OCI-LY1 (cell line): ENCODE measurements around the gene SYT6.

ENCODE experiments used
- H2AFZ ChIP-seq: fragments of 200-600 bp; sonication (generic), shearing (Covaris generic); 2 replicates; pipeline ENCODE4 v1.6.0; 2014; ENCODE audit warnings: antibody characterized with exemption, mild to moderate bottlenecking, low read length
- H3F3A ChIP-seq: fragments of 200-600 bp; sonication (generic), shearing (Covaris generic); 2 replicates; pipeline ENCODE4 v1.6.0; 2014; ENCODE audit warnings: mild to moderate bottlenecking, antibody characterized with exemption, low read length, moderate library complexity; ENCODE audit not compliant: insufficient read depth
- H3K27ac ChIP-seq: fragments of 200-600 bp; sonication (generic); 2 replicates; pipeline ENCODE4 v1.5.1; 2014; ENCODE audit warnings: low read length, mixed run types, mild to moderate bottlenecking, low read depth; ENCODE audit not compliant: poor library complexity, severe bottlenecking
- H3K27me3 ChIP-seq: fragments of 200-600 bp; sonication (generic); 2 replicates; pipeline ENCODE4 v1.6.0; 2014; ENCODE audit warnings: antibody characterized with exemption, mild to moderate bottlenecking, low read length, moderate library complexity; ENCODE audit not compliant: insufficient read depth
- H3K36me3 ChIP-seq: fragments of 200-600 bp; sonication (generic); 2 replicates; pipeline ENCODE4 v1.6.1; 2014; ENCODE audit warnings: mild to moderate bottlenecking, antibody characterized with exemption, low read length, moderate library complexity, mixed read lengths; ENCODE audit not compliant: insufficient read depth
- H3K4me1 ChIP-seq: fragments of 200-600 bp; sonication (generic); 2 replicates; pipeline ENCODE4 v1.5.1; 2014; ENCODE audit warnings: mild to moderate bottlenecking, low read length, moderate library complexity; ENCODE audit not compliant: insufficient read depth, severe bottlenecking
- H3K4me2 ChIP-seq: fragments of 200-600 bp; sonication (generic), shearing (Covaris generic); 2 replicates; pipeline ENCODE4 v1.6.1; 2014; ENCODE audit warnings: low read length
- H3K4me3 ChIP-seq: fragments of 200-600 bp; sonication (generic); 2 replicates; pipeline ENCODE4 v1.5.1; 2014; ENCODE audit warnings: low read length, low read depth, mild to moderate bottlenecking, mixed read lengths; ENCODE audit not compliant: poor library complexity, severe bottlenecking
- H3K79me2 ChIP-seq: fragments of 200-600 bp; shearing (Covaris generic); 2 replicates; pipeline ENCODE4 v1.6.1; 2016; ENCODE audit warnings: mixed run types, low read length, mixed read lengths; ENCODE audit not compliant: insufficient read depth
- H3K9ac ChIP-seq: fragments of 200-600 bp; sonication (generic), shearing (Covaris generic); 2 replicates; pipeline ENCODE4 v1.6.1; 2014; ENCODE audit warnings: mild to moderate bottlenecking, low read length, mixed read lengths
- H3K9me2 ChIP-seq: fragments of 200-600 bp; sonication (generic), shearing (Covaris generic); 2 replicates; pipeline ENCODE4 v1.6.1; 2014; ENCODE audit warnings: low read depth, mild to moderate bottlenecking, low read length, mixed read lengths
- H3K9me3 ChIP-seq: fragments of 200-600 bp; shearing (Covaris generic); 2 replicates; pipeline ENCODE4 v1.6.1; 2014; ENCODE audit warnings: low read length, mixed read lengths
- H4K20me1 ChIP-seq: fragments of 200-600 bp; sonication (generic), shearing (Covaris generic); 2 replicates; pipeline ENCODE4 v1.6.0; 2016; ENCODE audit warnings: mild to moderate bottlenecking, low read length; ENCODE audit not compliant: insufficient read depth
- EZH2 ChIP-seq: fragments of 200-600 bp; sonication (generic), shearing (Covaris generic); IDR thresholded peaks from 2 replicates; pipeline ENCODE4 v1.8.0; 2017; ENCODE audit warnings: borderline replicate concordance, mixed run types, mild to moderate bottlenecking, antibody characterized with exemption, low read length, moderate library complexity, mixed read lengths
- TF ChIP-seq, protein P1 (sequence below): fragments of 200-600 bp; sonication (generic), shearing (Covaris generic); IDR thresholded peaks from 2 replicates; pipeline ENCODE4 v1.5.1; 2017; ENCODE audit warnings: mild to moderate bottlenecking, antibody characterized with exemption, low read length, moderate library complexity, mixed read lengths

The SYT6 gene

DNA sequence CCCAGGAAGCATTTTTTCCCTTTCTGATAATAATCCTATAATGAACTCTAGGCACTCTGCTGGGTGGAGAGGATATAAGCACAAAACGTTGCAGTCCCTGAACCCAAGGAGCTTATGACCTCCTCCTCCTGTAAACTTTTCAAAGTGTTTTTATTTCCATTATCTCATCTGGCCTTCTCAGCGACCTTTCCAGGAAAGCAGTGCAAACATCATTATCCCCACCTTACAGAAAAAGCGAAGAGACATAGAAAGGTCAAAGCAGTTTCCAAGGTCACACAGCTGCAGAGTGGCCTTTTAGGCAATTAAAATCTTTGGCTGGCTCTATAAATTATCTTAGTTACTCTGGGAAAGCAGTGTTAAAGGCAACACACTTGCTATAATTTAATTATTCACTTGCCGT is 110.6 kb downstream of the SYT6 start:
- Histone ChIP-seq H3K79me2 (no peaks in the 10 kb centered on the region), H3K27me3 (no peaks in the 10 kb centered on the region; the same call in 1 of the 2 replicates)
- TF ChIP-seq EZH2: no peak
- TF ChIP-seq, protein P1, sequence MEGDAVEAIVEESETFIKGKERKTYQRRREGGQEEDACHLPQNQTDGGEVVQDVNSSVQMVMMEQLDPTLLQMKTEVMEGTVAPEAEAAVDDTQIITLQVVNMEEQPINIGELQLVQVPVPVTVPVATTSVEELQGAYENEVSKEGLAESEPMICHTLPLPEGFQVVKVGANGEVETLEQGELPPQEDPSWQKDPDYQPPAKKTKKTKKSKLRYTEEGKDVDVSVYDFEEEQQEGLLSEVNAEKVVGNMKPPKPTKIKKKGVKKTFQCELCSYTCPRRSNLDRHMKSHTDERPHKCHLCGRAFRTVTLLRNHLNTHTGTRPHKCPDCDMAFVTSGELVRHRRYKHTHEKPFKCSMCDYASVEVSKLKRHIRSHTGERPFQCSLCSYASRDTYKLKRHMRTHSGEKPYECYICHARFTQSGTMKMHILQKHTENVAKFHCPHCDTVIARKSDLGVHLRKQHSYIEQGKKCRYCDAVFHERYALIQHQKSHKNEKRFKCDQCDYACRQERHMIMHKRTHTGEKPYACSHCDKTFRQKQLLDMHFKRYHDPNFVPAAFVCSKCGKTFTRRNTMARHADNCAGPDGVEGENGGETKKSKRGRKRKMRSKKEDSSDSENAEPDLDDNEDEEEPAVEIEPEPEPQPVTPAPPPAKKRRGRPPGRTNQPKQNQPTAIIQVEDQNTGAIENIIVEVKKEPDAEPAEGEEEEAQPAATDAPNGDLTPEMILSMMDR: no peak

DNA sequence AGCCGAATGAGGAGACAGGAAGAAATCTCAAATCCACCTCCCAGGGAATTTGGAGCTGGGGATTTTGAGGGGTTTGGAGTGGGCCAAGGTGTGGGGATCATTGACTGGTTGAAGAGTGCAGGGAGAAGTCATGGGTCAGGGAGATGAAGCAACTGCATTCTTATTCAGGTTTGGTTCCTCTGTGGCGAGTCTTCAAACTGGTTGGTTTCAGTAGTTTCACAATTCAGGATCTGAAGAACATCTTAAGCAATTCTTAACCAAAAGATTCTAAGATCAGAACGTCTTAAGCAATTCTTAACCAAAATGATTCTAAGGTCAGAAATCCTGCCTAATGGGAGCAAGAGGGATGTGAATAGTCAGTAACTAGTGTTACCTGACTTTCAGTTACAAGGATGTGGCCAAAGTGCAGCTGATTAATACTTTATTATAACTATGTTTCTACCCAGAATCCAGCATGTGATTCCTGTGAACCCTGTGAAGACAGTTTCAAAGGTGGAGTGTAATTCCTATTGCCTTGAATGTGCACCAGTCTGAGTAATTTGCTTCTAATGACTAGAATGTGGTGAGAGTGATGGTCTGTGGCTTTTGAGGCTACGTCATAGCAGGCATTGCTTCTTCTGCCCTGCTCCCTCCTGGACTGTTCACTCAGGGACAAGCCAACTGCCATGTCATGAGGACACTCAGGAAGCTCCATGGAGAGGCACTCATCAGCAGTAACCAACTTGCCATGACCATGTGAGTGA is 113.2 kb downstream of the SYT6 start:
- TF ChIP-seq, protein P1: no peak
- no peak for TF ChIP-seq EZH2
- no peak overlapping the region for H2AFZ ChIP-seq
- no peaks in the 10 kb centered on the region for H3K27me3 ChIP-seq
- no peak overlapping the region for H3K4me3 ChIP-seq
- no peaks in the 10 kb centered on the region for H3K9me2 ChIP-seq
- no peaks in the 10 kb centered on the region for H4K20me1 ChIP-seq
- H3K4me1 ChIP-seq: no peaks in the 10 kb centered on the region
- no peaks in the 10 kb centered on the region for H3F3A ChIP-seq
- no peaks in the 10 kb centered on the region for H3K79me2 ChIP-seq
- no peak overlapping the region for H3K27ac ChIP-seq
- no peaks in the 10 kb centered on the region for H3K9me3 ChIP-seq
- no peak overlapping the region for H3K9ac ChIP-seq
- no peak overlapping the region for H3K4me2 ChIP-seq
- H3K36me3 ChIP-seq: no peaks in the 10 kb centered on the region

More for the DNA sequence above, 110.6 kb downstream of the SYT6 start:
- Histone ChIP-seq H3K4me1 (no peaks in the 10 kb centered on the region), H3K9ac (no peak overlapping the region), H3K9me2 (no peaks in the 10 kb centered on the region), H3K9me3 (no peaks in the 10 kb centered on the region), H3K4me3 (no peak overlapping the region), H3K4me2 (no peak overlapping the region), H3K27ac (no peak overlapping the region), H4K20me1 (no peaks in the 10 kb centered on the region), H2AFZ (no peak overlapping the region), H3K36me3 (no peaks in the 10 kb centered on the region), H3F3A (no peaks in the 10 kb centered on the region)
